Measurements from ENCODE around the gene RAMACL. TPM values are rescaled to one million over a fixed set of nuclear protein-coding genes. Genes with fewer than 3 reads are reported as not detected.

Gene RAMACL
- polyA plus RNA-seq, 1 experiment = 0.26 TPM

DNA sequence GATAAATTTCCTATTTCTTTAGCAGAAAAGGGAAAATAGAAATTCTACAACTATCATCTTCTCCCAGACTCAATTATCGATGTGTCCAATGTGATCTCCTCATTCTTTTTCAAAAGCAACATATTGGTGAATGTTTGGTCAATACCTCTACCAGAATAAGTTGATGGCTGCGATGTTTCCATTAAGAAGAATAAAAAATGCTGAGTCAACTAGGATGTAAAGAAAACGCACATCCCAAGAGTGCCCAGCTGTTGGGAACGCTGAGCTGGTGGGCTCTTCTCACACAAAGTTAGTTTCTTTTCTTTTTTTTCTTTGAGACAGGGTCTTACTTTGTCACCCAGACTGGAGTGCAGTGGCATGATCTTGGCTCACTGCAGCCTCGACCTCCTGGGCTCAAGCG, 39.8 kb downstream of the RAMACL start:
- DNase-seq (ENCODE audit: low read depth) = no peak
- Histone ChIP-seq H3K4me3 (ENCODE audit: low read depth, low read length) (no peak overlapping the region), H3K27me3 (ENCODE audit: control insufficient read depth, insufficient read depth, low read length) (no peaks in the 10 kb centered on the region), H3K36me3 (ENCODE audit: control insufficient read depth, insufficient read depth, low read length) (peaks cover 1% of the 10 kb centered on the region; the same call in 1 of the 2 replicates)
- TF ChIP-seq, protein P1, sequence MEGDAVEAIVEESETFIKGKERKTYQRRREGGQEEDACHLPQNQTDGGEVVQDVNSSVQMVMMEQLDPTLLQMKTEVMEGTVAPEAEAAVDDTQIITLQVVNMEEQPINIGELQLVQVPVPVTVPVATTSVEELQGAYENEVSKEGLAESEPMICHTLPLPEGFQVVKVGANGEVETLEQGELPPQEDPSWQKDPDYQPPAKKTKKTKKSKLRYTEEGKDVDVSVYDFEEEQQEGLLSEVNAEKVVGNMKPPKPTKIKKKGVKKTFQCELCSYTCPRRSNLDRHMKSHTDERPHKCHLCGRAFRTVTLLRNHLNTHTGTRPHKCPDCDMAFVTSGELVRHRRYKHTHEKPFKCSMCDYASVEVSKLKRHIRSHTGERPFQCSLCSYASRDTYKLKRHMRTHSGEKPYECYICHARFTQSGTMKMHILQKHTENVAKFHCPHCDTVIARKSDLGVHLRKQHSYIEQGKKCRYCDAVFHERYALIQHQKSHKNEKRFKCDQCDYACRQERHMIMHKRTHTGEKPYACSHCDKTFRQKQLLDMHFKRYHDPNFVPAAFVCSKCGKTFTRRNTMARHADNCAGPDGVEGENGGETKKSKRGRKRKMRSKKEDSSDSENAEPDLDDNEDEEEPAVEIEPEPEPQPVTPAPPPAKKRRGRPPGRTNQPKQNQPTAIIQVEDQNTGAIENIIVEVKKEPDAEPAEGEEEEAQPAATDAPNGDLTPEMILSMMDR (IDR thresholded peaks at IDR 0.05; ENCODE audit: insufficient read depth, low read depth, low read length) = no peak
- ChIA-PET CTCF (no interaction called here), POLR2A (no interaction called here)

DNA sequence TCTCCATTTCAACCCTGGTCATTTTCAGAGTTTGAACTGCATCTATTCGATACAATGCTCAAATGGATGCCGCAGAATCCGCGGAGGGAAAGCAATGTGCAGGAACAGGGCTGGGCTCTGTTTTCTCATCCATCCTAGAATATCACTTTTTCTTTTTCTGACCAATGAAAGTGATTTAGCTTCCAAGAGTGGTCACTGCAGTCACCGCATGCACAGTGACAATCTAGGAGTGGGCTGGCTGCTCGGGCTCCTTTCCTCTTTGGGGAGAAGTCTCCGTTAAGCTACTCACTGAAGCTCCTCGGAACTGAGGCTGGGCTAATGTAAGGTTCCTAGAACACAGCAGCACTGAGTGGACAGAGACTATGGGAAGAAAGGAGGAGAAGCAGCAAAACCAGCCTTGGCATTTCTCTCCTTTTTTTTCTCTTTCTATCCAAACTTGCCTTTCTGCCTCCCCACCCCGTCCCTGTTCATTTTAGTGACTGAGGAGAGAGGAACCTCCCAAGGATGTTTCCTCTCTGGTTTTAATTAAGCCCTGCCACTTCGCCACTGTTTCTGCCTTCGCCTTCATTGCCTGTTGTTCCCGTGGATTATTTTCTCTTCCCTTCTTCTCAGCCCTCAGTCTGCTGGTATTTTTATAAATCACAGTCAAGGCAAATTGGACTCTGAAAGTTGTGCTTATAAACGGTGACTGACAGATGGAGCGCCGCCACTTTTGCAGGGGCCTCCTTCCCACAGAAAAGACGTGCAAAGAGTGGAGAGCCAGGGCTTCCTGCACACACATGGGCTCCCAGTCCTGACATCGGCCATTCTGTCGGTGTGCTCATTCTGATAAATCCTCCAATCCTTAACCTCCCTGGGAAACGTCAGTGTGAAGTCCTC, 41.1 kb downstream of the RAMACL start:
- DNase-seq (ENCODE audit: low read depth) = no peak
- ChIA-PET CTCF (interaction anchor here (1.0 kb wide), 1 partner anchor 10 kb away, joined by 3 read pairs; no protein-coding TSS in a partner anchor), POLR2A (no interaction called here)
- Histone ChIP-seq H3K4me3 (ENCODE audit: low read depth, low read length) (no peak overlapping the region), H3K36me3 (ENCODE audit: control insufficient read depth, insufficient read depth, low read length) (peaks cover 1% of the 10 kb centered on the region; the same call in 1 of the 2 replicates), H3K27me3 (ENCODE audit: control insufficient read depth, insufficient read depth, low read length) (no peaks in the 10 kb centered on the region)
- TF ChIP-seq, protein P1 (IDR thresholded peaks at IDR 0.05; ENCODE audit: insufficient read depth, low read depth, low read length) = no peak

DNA sequence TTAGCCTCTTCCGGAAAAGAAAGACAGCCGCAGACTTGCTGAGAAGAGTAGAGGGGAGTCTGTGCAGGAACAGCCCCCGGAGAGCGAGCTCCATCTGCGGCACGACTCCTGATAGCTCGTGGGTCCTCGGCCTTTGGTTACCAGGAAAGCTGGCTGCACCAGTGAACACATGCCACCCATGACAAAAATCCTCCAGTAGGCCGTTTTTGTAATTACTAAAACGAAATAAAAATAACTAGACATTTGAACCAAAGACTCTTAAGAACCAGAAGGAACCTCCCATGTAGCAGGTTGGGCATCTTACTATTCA, 42.2 kb downstream of the RAMACL start:
- DNase-seq (ENCODE audit: low read depth) = no peak
- POLR2A ChIA-PET = no interaction called here
- no peaks in the 10 kb centered on the region for H3K27me3 ChIP-seq (ENCODE audit: control insufficient read depth, insufficient read depth, low read length)
- TF ChIP-seq, protein P1 (IDR thresholded peaks at IDR 0.05; ENCODE audit: insufficient read depth, low read depth, low read length) = no peak
- H3K4me3 ChIP-seq (ENCODE audit: low read depth, low read length) = no peak overlapping the region
- CTCF ChIA-PET = interaction anchor here (0.8 to 1.0 kb wide), 2 partner anchors 9 to 17 kb away, joined by 3 read pairs; no protein-coding TSS in a partner anchor
- peaks cover 1% of the 10 kb centered on the region; the same call in 1 of the 2 replicates for H3K36me3 ChIP-seq (ENCODE audit: control insufficient read depth, insufficient read depth, low read length)

DNA sequence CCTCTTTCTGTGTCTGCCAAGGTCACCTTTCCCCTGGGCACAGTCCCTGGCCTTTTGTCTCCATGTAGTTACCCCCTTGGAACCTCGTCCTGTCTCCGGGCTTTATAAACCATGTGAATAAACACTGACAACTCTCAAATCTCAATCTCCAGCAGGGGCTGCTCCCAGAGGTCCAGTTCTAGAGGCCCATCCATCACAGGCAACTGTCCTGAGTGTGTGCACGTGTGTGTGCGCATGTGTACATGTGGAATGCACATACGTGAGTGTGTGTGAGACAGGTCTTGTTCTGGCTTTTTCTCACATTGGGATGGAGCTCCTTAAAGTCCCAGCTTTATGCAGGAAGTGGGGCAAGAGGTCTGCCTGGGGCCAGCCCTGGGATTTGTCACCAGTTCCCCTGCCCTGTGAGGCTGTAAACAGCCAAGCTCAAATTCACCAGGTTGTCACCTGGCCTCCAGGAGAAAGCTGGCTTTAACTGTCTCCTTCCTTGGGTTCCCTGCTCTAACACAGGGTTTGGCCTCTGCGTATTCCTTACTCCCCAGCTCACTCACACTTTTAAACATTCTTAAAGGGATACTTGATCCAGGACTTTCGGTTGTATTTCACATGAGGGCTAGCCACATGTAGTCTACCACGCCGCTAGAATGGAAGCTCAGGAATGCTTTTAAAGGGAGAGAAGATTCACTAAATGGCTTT, 42.7 kb downstream of the RAMACL start:
- Histone ChIP-seq H3K27me3 (ENCODE audit: control insufficient read depth, insufficient read depth, low read length) (no peaks in the 10 kb centered on the region), H3K4me3 (ENCODE audit: low read depth, low read length) (no peak overlapping the region), H3K36me3 (ENCODE audit: control insufficient read depth, insufficient read depth, low read length) (peaks cover 1% of the 10 kb centered on the region; the same call in 1 of the 2 replicates)
- TF ChIP-seq, protein P1 (IDR thresholded peaks at IDR 0.05; ENCODE audit: insufficient read depth, low read depth, low read length) = no peak
- POLR2A ChIA-PET = no interaction called here
- CTCF ChIA-PET = interaction anchor here (0.8 to 1.0 kb wide), 2 partner anchors 8 to 16 kb away, joined by 3 read pairs; no protein-coding TSS in a partner anchor
- DNase-seq (ENCODE audit: low read depth) = no peak

DNA sequence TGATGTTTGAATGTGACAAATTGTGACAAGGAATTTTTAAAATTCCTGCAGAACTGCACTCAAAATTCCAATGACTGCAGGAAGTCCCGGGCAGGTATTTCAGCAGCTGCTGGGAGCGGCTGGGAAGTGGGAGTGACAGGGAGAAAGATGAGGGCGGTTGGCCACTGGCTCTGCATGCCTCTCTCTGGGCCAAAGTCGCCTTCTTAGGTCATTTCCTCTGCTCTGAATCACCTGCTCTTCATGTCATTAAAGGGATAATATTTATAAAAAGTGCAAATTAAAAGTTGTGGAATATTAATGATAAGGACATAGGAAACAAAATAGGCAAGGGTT, 43.9 kb downstream of the RAMACL start:
- H3K36me3 ChIP-seq (ENCODE audit: control insufficient read depth, insufficient read depth, low read length) = peaks cover 1% of the 10 kb centered on the region; the same call in 1 of the 2 replicates
- H3K4me3 ChIP-seq (ENCODE audit: low read depth, low read length) = no peak overlapping the region
- no peak for DNase-seq (ENCODE audit: low read depth)
- POLR2A ChIA-PET = no interaction called here
- TF ChIP-seq, protein P1 (IDR thresholded peaks at IDR 0.05; ENCODE audit: insufficient read depth, low read depth, low read length) = no peak
- CTCF ChIA-PET = interaction anchor here (1.2 to 2.0 kb wide), 2 partner anchors 11 to 28 kb away, joined by 4 read pairs; no protein-coding TSS in a partner anchor
- H3K27me3 ChIP-seq (ENCODE audit: control insufficient read depth, insufficient read depth, low read length) = no peaks in the 10 kb centered on the region

Data from BJ (cell line).